GM19452 (cell line): Measurements from ENCODE around the gene RCC2.

ENCODE experiments used
- ATAC-seq: cut with Tn5 transposase; IDR thresholded peaks from one replicate; pipeline ENCODE4 v1.9.1; 2021; ENCODE audit not compliant: unreplicated experiment

Gene RCC2

GRCh38 chr1:17377325-17377953, 62.0 kb downstream of the RCC2 start:
- no peak for ATAC-seq

DNA sequence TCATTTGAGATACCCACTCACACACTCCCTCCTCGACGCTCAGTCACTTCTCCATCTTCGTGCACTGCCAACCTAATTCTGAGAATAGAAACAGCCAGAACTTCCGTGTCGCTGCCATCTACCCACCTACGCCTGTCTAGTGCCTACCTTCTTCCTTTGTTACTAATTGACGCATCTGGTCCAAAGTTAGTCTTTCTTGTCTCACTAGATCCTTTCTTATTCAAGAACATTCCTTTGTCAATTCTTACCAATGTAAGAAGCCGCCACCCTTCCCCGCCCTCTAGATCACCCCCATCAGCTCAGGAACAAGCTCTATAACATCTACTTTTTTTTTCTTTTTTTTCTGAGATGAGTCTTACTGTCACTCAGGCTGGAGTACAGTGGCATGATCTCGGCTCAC, 63.8 kb downstream of the RCC2 start:
- ATAC-seq, result no peak

DNA sequence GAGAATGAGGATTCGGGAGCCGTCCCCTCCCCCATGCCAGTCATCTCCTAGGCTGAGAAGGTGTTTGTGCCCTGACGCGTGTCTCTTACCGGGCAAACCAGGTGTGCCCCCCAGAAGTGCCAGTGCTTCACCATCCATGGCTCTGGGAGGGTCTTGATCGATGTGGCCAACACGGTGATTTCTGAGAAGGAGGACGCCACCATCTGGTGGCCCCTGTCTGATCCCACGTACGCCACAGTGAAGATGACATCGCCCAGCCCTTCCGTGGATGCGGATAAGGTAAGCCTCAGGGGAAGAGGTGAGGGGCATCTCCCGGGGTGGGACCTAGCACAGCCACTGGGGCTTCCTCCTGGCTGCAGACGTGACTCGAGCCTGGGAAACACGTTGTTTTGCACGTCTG, 66.5 kb downstream of the RCC2 start:
- no peak for ATAC-seq

DNA sequence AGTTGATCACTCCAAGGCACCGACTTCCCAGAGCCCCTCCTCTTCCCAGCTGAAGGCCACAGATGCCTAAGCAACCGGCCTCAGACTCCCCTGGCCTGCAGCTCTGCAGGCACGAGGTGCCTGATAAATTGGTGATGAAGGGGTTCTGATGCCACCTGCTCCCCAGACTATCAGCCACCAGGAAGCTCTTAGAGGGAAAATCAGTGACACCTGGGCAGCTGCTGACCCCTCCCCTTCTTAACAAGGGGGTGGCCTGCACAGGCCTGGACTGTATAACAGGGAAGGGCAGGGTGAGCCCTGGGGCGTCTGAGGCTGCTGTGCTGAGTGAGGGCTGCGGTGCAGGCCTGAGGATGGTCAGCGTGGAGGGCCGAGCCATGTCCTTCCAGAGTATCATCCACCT, 67.6 kb downstream of the RCC2 start, which contains the start of gene PADI6:
TSS of gene PADI6 (plus strand) at position 301 of the 400 bp plus-strand sequence. CDS start at position 351, 50 bp downstream.
- no peak for ATAC-seq

DNA sequence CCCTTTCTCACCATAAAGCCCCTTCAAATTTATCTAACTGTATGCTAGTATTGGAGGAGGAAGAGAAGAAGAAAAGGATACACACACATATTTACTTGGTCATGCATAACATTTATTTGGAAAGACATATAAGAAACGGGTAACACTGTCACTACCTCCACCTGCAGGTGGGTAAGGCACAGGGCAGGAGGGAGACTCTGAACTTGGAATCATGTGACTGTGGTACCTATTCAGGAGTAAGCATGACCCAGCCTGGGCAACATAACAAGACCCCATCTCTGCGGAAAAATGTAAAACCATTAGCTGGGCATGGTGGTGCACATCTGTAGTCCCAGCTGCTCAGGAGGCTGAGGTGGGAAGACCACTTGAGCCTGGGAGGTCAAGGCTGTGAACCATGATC, 68.9 kb downstream of the RCC2 start:
- ATAC-seq, result no peak

DNA sequence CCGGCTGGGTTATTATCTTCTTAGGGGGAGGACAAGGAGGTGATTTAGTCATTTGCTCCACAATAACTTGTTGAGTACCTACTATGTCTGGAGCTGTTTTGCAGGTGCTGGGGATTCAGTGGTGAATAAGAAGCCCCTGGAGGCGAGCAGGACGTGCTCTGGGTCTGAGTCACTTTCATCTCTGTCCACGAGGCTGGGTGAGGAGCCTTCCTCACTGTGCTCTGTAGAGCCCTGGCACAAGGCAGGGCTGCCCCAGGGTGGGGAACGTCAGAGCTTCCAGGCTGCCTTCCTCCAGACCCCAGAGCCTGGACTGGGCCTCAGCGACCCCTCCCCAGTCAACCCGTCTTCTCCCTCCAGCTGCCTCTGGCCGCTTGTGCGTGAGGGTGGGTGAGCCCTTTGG, 70.0 kb downstream of the RCC2 start:
- no peak for ATAC-seq

- no peak for ATAC-seq
Observed at GRCh38 chr1:17365293-17365692, 74.2 kb downstream of the RCC2 start.

GRCh38 chr1:17363771-17364170, 75.7 kb downstream of the RCC2 start:
- no peak for ATAC-seq

DNA sequence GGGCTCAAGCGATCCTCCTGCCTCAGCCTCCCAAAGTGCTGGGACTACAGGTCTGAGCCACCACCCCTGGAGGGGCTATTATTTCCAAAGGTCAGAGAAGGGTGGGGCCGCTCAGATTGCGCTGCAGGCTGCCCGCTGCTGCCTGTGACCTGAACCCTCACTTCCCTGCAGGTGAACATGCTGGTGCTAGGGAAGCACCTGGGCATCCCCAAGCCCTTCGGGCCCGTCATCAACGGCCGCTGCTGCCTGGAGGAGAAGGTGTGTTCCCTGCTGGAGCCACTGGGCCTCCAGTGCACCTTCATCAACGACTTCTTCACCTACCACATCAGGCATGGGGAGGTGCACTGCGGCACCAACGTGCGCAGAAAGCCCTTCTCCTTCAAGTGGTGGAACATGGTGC, 76.1 kb downstream of the RCC2 start:
- no peak for ATAC-seq

DNA sequence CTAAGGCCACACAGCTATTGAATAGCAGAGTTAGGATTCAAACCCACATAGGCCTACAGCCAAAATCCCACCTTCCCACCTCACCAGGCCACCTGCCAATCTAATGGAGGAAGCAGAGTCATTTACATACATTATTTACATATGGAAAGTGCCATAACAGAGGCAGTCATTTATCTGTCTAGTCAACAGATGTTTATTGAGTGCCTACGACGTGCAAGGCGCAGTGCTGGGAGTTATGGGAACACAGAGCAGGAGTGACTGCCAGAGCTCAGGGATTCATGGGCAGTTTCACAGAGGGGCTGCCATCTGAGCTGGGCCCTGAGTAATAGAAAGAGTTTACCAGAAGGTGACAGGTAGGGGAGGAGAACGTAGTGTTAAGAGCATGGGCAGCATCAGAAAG, 77.8 kb downstream of the RCC2 start:
- ATAC-seq, result no peak

GRCh38 chr1:17360272-17360956, 79.1 kb downstream of the RCC2 start:
- no peak for ATAC-seq

DNA sequence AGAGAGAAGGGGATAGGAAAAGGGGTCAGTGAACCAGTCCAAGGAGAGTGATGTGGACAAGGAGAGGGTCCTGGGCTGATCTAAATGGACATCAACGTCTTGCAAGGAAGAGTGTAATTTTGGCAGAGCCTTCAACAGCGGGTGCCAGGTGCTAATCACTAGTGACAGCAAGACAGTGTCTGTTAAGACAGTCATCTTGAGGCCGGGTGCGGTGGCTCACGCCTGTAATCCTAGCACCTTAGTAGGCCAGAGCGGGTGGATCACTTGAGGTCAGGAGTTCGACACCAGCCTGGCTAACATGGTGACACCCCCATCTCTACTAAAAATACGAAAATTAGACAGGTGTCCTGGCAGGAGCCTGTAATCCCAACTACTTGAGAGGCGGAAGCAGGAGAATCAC, 79.7 kb downstream of the RCC2 start:
- no peak for ATAC-seq

- ATAC-seq, result no peak
Observed at GRCh38 chr1:17359031-17359430, 80.4 kb downstream of the RCC2 start.

GRCh38 chr1:17358557-17358956, 80.9 kb downstream of the RCC2 start:
- ATAC-seq, result no peak
